ENCODE data around the gene MPC1.

- TF ChIP-seq POLR2AphosphoS5 (IDR thresholded peaks at IDR 0.05) (no peak), TAF1 (IDR thresholded peaks at IDR 0.05; ENCODE audit: low read depth) (no peak), EZH2 (IDR thresholded peaks at IDR 0.05; ENCODE audit: borderline replicate concordance, insufficient read depth, low read length, poor library complexity, severe bottlenecking) (no peak)
Observed at GRCh38 chr6:166400181-166400580, 17.4 kb upstream of the MPC1 start.
